Sciatic nerve (tissue), 2 donors: ENCODE results near the gene GALNT17. TPM values are rescaled to one million over a fixed set of nuclear protein-coding genes. Genes with fewer than 3 reads are reported as not detected.

Experiments used
- ATAC-seq: fragments of 200-7000 bp; cut with Tn5 transposase; one replicate; pipeline ENCODE4 v1.9.1; 2020; ENCODE audit warnings: mild to moderate bottlenecking, moderate library complexity
- DNase-seq: peaks from one replicate; pipeline ENCODE4 v3.0.0-alpha.2; 2020; ENCODE audit warnings: low spot score
- intact Hi-C: fragments of 100-400 bp; cut with DNase I; formaldehyde crosslinking; loops from one replicate; pipeline ENCODE4 v1.14.2; 2022
- total RNA-seq: library from RNA; stranded (reverse); fragmentation: NEBNext Ultra II Directional; extraction: Animal tissue kit (Norgen Biotek cat#: 25700); gene quantifications from one replicate; pipeline ENCODE4 v1.2.1, GENCODE V29; 2021
- donor health status: DM: no; HTN: no; CAD: no.
- donor health status: DM: no; HTN: no; CAD: no.

The GALNT17 gene
- total RNA-seq, 1 donor from 2014 or later: 65.4 TPM

GRCh38 chr7:71506822-71507221, 374.9 kb downstream of the GALNT17 start:
- DNase-seq (no peak), ATAC-seq (no peak)
- intact Hi-C loops: no loop called here

- DNase-seq (no peak), ATAC-seq (no peak)
- intact Hi-C loops: no loop called here
These were observed 376.0 kb downstream of the GALNT17 start for GRCh38 chr7:71507680-71508602.

- intact Hi-C loops: no loop called here
- ATAC-seq (no peak), DNase-seq (no peak)
These were observed 377.4 kb downstream of the GALNT17 start for GRCh38 chr7:71509381-71509780.

- DNase-seq: no peak
- intact Hi-C loops: no loop called here
- no peak for ATAC-seq
These were observed 379.4 kb downstream of the GALNT17 start for GRCh38 chr7:71511361-71511807.

GRCh38 chr7:71517940-71518699, 386.2 kb downstream of the GALNT17 start:
- DNase-seq (no peak), ATAC-seq (no peak)
- intact Hi-C loops: no loop called here

GRCh38 chr7:71518880-71519279, 386.9 kb downstream of the GALNT17 start:
- DNase-seq: no peak
- no peak for ATAC-seq
- intact Hi-C loops: no loop called here

- intact Hi-C loops: no loop called here
- ATAC-seq (peak; percentile 90), DNase-seq (no peak)
These were observed 389.6 kb downstream of the GALNT17 start for GRCh38 chr7:71521506-71521905.

GRCh38 chr7:71526106-71526505, 394.2 kb downstream of the GALNT17 start:
- intact Hi-C loops: no loop called here
- DNase-seq: no peak
- ATAC-seq: no peak

- DNase-seq (no peak), ATAC-seq (no peak)
- intact Hi-C loops: no loop called here
These were observed 395.3 kb downstream of the GALNT17 start for GRCh38 chr7:71527213-71527612.

- ATAC-seq (no peak), DNase-seq (no peak)
- intact Hi-C loops: no loop called here
These were observed 403.7 kb downstream of the GALNT17 start for GRCh38 chr7:71535616-71536015.

- DNase-seq (no peak), ATAC-seq (no peak)
- intact Hi-C loops: no loop called here
These were observed 406.3 kb downstream of the GALNT17 start for GRCh38 chr7:71538210-71538609.

- ATAC-seq: no peak
- DNase-seq: no peak
- intact Hi-C loops: no loop called here
These were observed 407.7 kb downstream of the GALNT17 start for GRCh38 chr7:71539615-71540014.

GRCh38 chr7:71541707-71542353, 409.9 kb downstream of the GALNT17 start:
- no peak for ATAC-seq
- DNase-seq: no peak
- intact Hi-C loops: no loop called here

- DNase-seq: no peak
- ATAC-seq: peak; percentile 50
- intact Hi-C loops: no loop called here
These were observed 411.5 kb downstream of the GALNT17 start for GRCh38 chr7:71543396-71543795.

- ATAC-seq (no peak), DNase-seq (no peak)
- intact Hi-C loops: no loop called here
These were observed 412.9 kb downstream of the GALNT17 start for GRCh38 chr7:71544816-71545215.

- no peak for DNase-seq
- intact Hi-C loops: no loop called here
- ATAC-seq: no peak
These were observed 415.5 kb downstream of the GALNT17 start for GRCh38 chr7:71547426-71547825.

- intact Hi-C loops: no loop called here
- DNase-seq (no peak), ATAC-seq (no peak)
These were observed 416.8 kb downstream of the GALNT17 start for GRCh38 chr7:71548746-71549145.

- no peak for ATAC-seq
- no peak for DNase-seq
- intact Hi-C loops: no loop called here
These were observed 421.4 kb downstream of the GALNT17 start for GRCh38 chr7:71553306-71553705.

GRCh38 chr7:71555758-71556157, 423.8 kb downstream of the GALNT17 start:
- intact Hi-C loops: no loop called here
- DNase-seq: no peak
- ATAC-seq: no peak
